Upper lobe of right lung (tissue), 1 donor: ENCODE results near the gene MRPS5. TPM values are rescaled to one million over a fixed set of nuclear protein-coding genes. Genes with fewer than 3 reads are reported as not detected.

ENCODE experiments used
- ATAC-seq: fragments of 200-7000 bp; cut with Tn5 transposase; one replicate; pipeline ENCODE4 v1.9.1; 2020; ENCODE audit warnings: mild to moderate bottlenecking, moderate library complexity
- DNase-seq: peaks from one replicate; pipeline ENCODE4 v3.0.0-alpha.2; 2020
- H3K27ac ChIP-seq: fragments of 200-600 bp; one replicate; pipeline ENCODE4 v1.8.0; 2022
- H3K27me3 ChIP-seq: fragments of 200-600 bp; one replicate; pipeline ENCODE4 v1.8.0; 2022; ENCODE audit warnings: mild to moderate bottlenecking
- H3K36me3 ChIP-seq: fragments of 200-600 bp; one replicate; pipeline ENCODE4 v1.8.0; 2022
- H3K4me1 ChIP-seq: fragments of 200-600 bp; one replicate; pipeline ENCODE4 v1.8.0; 2022
- H3K4me3 ChIP-seq: fragments of 200-600 bp; one replicate; pipeline ENCODE4 v1.8.0; 2022; ENCODE audit warnings: mild to moderate bottlenecking
- H3K9me3 ChIP-seq: fragments of 200-600 bp; one replicate; pipeline ENCODE4 v1.8.0; 2022
- CTCF ChIP-seq: fragments of 200-600 bp; IDR thresholded peaks from one replicate; pipeline ENCODE4 v1.8.0; 2022; ENCODE audit warnings: antibody characterized with exemption
- intact Hi-C: fragments of 100-400 bp; cut with DNase I; formaldehyde crosslinking; loops from one replicate; pipeline ENCODE4 v1.11.0; 2022
- total RNA-seq: library from RNA; stranded (reverse); fragmentation: NEBNext Ultra II Directional; extraction: Animal tissue kit (Norgen Biotek cat#: 25700); gene quantifications from one replicate; pipeline ENCODE4 v1.2.1, GENCODE V29; 2021
- donor health status: DM: no; HTN: yes; CAD: no; lungs with severe emphysema.

The MRPS5 gene
- total RNA-seq, 1 donor from 2014 or later = 55.2 TPM

- H3K27ac ChIP-seq = no peak overlapping the region
- TF ChIP-seq CTCF = no peak
- intact Hi-C loops = no loop called here
- no peaks in the 10 kb centered on the region for H3K27me3 ChIP-seq
- DNase-seq (no peak), ATAC-seq (no peak)
- H3K9me3 ChIP-seq = no peaks in the 10 kb centered on the region
- H3K36me3 ChIP-seq = no peaks in the 10 kb centered on the region
- H3K4me1 ChIP-seq = peaks cover 9% of the 10 kb centered on the region
- H3K4me3 ChIP-seq = no peak overlapping the region
Measured at GRCh38 chr2:95037384-95037839, 84.2 kb downstream of the MRPS5 start.

- no peak overlapping the region for H3K4me3 ChIP-seq
- no peak overlapping the region for H3K27ac ChIP-seq
- DNase-seq (no peak), ATAC-seq (no peak)
- no peaks in the 10 kb centered on the region for H3K27me3 ChIP-seq
- H3K9me3 ChIP-seq = no peaks in the 10 kb centered on the region
- intact Hi-C loops = no loop called here
- peaks cover 4% of the 10 kb centered on the region for H3K4me1 ChIP-seq
- H3K36me3 ChIP-seq = no peaks in the 10 kb centered on the region
- no peak for TF ChIP-seq CTCF
Measured at GRCh38 chr2:95036596-95037383, 84.8 kb downstream of the MRPS5 start.

Other genes with a start within 250 kb of the MRPS5 start
- 21.2 TPM for gene MAL, start 96.1 kb downstream of the MRPS5 start, total RNA-seq
- 19.8 TPM for gene ZNF514, start 38.0 kb upstream of the MRPS5 start, total RNA-seq
- 4.7 TPM for gene ZNF2, start 44.0 kb upstream of the MRPS5 start, total RNA-seq
- gene ZNF892, start 85.7 kb upstream of the MRPS5 start, total RNA-seq = 3.8 TPM
- gene PROM2, start 152.6 kb upstream of the MRPS5 start, total RNA-seq = 6.0 TPM
- gene KCNIP3, start 175.5 kb upstream of the MRPS5 start, total RNA-seq = 3.0 TPM